Activated CD4-positive, alpha-beta T cell treated with anti-CD3 and anti-CD28 coated beads, Interleukin-2, Interleukin-4, amounts not matched to agents 100 ng/mL and 50 ng/mL, durations not matched to agents 16 hours and 8 hours (primary cell): ENCODE data around the gene RPL38.

ENCODE experiments used
- DNase-seq: peaks from one replicate; pipeline ENCODE4 v3.0.0-alpha.2; 2020; ENCODE audit warnings: low spot score

The RPL38 gene

DNA sequence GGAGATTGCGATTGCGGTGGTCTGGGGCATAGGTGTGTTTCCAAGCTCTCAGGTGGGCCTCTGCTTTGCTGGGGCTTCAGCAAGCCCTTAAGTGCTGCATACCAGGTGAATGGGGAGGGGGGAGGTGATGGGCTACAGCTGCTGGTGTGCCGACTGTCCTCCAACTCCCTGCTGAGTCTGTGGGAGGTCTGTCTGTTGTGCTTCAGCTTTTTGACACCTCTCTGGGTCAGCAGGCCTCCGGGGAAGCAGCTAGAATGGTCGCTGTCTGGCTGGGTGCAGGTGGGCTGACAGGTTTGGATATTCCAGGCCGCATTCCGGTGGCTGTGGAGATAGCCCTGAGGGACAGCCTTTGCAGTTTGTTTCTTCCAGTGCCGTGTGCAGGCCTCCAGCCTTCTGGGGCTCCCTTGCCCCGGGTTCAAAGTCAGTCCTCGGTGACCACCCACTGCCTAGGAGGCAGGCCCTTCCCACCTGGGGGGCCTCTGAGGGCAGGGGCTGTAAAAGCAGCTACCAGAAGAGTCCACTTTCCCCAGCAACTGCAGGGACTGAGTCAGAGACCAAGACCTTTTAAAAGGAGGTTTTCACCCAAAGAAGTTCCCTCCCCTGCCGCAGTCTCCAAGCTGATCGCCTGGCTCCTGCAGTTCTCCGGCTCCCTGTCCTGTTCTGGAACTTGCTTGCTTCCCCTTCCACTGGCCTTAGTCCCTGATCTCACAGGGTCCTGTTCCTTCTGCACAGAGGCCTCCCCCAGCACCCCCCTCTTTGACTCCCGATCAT is 7.8 kb downstream of the RPL38 start:
- DNase-seq = no peak

- no peak for DNase-seq
These were observed 8.4 kb downstream of the RPL38 start for GRCh38 chr17:74211912-74212208.

GRCh38 chr17:74212209-74212912 is 8.9 kb downstream of the RPL38 start:
- no peak for DNase-seq

DNA sequence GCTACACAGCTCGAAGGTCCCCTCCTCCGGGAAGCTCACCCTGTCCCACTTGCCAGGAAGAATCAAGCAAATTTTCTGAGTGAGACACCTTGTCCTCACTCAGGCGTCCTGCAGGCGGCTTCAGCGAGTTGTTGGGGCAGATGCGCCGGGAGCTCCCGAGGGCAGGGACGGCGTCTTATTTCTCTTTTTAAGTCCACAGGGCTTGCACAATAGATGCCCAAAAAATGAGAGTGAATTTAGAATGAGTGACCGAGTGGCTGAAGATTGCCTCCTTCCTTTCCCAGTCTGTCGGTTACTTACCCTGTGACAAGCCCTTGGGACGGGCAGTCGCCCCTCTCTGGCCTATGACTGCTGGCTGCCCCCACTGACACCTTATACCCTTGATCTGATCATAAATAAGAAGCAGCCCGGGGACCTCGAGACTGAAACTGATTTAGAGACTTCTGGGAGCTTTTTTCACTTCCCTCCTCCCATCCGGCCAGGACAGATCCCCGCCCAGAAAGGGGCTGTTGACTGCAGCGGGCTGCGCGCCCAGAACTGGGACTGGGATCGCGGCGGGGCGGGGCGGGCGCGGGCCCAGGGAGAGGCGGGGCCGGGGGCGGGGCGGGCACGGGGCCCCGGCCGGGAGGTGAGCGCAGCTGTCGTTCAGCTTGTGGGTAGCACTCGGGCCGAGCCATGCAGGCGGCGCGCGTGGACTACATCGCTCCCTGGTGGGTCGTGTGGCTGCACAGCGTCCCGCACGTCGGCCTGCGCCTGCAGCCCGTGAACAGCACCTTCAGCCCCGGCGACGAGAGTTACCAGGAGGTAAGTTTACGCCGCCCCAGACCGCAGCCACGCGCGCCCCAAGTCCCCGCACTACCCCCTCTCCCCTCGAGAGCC is 9.7 kb downstream of the RPL38 start, which contains the start of gene TTYH2:
TSS of gene TTYH2 (plus strand) at position 659 of the 879 bp plus-strand sequence. CDS start at position 676, 17 bp downstream.
- peak; percentile 79 for DNase-seq

- no peak for DNase-seq
These were observed 10.4 kb downstream of the RPL38 start for GRCh38 chr17:74213861-74214391.

- DNase-seq = no peak
These were observed 11.2 kb downstream of the RPL38 start for GRCh38 chr17:74214484-74215341.

DNA sequence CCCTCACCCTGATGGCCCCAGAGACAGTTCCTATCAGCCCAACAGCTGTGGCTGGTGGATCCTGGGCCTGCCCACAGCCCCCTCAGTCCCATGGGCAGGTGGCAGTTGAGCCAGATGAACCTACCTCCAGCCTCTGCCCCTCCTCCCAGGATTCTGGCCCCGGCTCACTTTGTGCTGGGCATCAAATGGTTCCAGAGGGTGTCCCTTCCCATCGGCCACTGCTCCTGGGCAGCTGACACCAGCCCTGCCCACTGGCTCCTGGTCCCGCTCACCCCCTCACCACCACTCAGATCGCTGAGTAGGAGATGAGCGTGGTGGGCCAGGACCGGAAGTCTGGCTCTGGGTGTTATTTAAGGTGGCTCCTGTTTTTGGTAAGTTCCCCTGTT is 11.9 kb downstream of the RPL38 start:
- DNase-seq = no peak

GRCh38 chr17:74216505-74216904 is 13.0 kb downstream of the RPL38 start:
- no peak for DNase-seq

DNA sequence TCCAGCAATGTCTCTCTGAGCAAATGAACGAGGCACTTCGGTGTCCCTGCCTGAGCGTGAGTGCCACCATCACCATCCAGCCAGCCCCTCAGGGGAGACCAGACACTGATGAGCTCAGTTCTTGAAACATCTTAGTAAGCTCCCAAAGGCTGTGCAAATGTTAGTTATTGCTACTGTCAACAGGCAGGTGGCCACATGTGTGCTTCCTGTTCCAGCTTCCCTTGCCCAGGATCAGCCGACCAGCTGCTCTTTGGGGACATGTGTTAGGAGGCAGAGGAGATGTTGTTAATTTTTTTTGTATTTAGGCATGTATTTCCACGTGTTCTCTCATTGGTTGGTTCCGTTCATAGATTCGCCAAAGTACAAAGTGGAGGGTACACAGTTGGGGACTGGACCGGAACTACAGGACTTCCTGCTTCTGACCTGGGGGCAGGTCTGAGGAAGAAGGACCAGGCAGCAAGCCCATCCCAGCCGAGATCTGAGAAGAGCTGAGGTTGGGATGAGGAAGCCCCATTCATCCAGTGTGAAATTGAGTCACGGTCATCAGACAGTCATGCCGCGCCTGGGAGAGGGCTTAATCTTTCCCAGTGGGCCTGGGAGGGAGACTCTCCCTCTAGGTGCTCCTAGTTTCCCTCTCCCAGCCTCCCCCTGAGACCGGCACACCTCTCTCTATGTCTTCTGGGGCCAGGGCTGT is 13.7 kb downstream of the RPL38 start:
- no peak for DNase-seq

DNA sequence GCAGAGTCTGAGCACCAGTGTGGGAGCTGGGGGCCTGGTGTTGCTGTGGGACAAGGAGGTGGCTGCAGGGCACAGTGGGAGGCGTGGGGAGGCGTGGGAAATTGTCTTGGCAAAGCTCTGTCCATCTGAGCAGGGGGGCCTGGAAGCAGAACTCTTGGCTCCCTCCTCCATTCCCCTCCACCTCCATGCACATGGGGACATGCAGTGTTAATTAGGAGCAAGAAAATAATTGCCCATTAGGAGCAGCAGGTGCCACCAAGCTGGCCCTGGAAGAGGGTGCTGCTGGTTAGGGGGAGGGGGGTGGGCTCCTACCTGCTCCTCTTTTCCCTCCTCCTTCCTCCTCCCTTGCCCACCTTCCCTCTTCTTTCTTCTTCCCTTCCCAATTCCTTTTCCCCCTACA is 14.4 kb downstream of the RPL38 start:
- no peak for DNase-seq

- DNase-seq = no peak
These were observed 15.0 kb downstream of the RPL38 start for GRCh38 chr17:74218436-74218835.

DNA sequence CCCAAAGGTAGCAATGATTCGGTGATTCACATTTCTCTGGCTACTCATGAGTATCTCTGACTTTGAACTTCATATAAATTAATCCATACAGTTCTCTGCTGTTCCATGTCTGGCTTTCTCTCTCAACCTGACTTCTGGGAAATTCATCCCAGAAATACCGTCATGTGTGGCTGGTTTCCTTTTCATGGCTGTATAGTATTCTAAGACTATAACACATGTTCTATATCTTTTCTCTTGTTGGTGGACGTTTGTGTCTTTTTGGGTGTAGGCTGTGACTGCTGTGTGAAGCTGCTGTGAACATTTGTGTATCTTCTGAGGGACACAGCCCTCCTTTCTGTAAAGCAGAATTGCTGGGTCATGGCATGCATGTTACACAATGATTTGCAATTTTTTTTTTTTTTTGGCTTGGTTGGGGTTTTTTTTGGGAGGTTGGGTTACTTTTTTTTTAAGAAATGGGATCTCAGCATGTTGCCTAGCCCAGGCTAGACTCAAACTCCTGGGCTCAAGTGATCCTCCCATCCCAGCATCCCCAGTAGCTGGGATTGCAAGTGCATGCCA is 16.2 kb downstream of the RPL38 start:
- no peak for DNase-seq

DNA sequence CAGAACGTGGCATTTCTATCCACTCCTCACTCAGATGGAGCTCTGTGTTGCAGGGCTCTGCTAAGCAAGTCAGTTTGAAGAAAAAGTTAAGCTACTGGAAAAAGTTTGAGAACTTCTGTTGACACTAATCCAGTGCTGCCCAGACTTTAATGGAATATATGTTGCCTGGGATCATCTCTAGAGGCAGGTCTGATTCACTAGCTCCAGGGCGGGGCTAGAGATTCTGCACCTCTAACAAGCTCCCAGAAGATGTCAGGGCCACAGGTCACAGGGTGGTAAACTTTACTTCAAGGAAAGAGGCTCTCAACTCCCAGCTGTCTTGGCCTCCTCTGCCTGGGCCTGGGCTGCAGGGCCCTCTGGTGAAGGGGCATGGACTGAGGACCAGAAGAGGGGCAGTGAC is 16.7 kb downstream of the RPL38 start:
- DNase-seq = no peak

DNA sequence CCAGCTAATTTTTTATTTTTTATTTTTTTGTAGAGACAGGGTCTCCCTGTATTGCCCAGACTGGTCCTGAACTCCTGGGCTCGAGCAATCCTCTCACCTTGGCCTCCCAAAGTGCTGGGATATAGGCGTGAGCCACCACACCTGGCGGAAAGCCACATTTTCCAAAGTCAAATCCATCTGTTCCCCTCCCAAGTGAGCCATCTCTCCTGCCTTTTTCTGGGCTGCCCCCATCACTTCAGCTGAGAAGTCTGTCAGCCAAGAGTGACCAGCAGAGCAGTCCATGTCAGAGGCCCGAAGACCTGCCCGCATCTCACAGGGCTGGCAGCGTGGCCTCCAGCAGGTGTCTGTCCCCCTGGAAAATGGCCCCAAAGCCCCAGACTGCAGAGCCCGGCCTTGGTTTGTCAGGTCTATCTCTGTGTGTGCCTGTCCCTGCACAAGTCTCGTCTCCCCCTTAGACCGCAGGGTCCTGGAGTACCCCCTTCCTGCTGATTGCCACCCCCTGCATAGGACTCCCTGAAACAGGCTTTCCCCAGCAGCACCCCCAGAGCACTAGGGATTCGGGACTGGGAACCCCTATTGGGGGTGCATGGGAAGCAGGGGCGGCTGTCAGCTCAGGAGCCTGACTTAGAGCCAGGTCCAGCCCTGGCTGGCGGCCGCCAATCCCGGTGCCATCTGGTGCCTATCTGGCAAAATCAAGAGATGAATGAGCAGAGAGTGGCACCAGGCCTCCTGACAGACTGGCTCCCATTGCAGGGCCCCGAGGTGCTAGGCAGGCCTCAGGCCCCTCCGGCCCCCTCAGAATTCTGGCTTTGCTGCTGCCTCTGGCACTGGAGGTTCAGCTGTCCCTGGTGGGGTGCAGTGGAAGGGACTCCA is 17.7 kb downstream of the RPL38 start:
- DNase-seq = no peak

DNA sequence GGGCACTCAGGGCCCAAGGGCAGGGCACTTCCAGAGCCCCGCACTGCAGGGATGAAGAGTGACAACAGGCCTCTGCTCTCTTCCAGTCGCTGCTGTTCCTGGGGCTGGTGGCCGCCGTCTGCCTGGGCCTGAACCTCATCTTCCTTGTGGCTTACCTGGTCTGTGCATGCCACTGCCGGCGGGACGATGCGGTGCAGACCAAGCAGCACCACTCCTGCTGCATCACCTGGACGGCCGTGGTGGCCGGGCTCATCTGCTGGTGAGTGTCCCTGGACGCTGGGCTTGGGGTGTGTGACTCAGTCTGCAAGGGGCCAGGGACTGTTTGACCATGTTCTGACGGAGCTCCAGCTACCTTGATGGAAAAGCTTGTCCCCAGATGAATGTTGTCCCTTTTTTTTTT is 18.9 kb downstream of the RPL38 start:
- no peak for DNase-seq

GRCh38 chr17:74223901-74224300 is 20.4 kb downstream of the RPL38 start:
- no peak for DNase-seq

GRCh38 chr17:74224959-74225725 is 21.7 kb downstream of the RPL38 start:
- DNase-seq = no peak

- DNase-seq = no peak
These were observed 22.8 kb downstream of the RPL38 start for GRCh38 chr17:74226252-74226651.
